ENCODE measurements around the gene OR9Q1. TPM values are rescaled to one million over a fixed set of nuclear protein-coding genes. Genes with fewer than 3 reads are reported as not detected.

Gene OR9Q1
- total RNA-seq, 6 donors from 2014 or later, result not detected

GRCh38 chr11:58164990-58165389 is 141.3 kb downstream of the OR9Q1 start:
- Histone ChIP-seq H3K36me3 (no peaks in the 10 kb centered on the region), H3K4me1 (no peaks in the 10 kb centered on the region), H3K4me3 (no peak overlapping the region), H3K27ac (no peak overlapping the region), H3K27me3 (no peaks in the 10 kb centered on the region), H3K9me3 (no peaks in the 10 kb centered on the region)
- WGBS, 2 donors, result 72 to 75% methylated on average over 1 of the region's 1 CpG
- no peak for DNase-seq
- TF ChIP-seq EP300 (IDR thresholded peaks at IDR 0.05) (no peak), CTCF (IDR thresholded peaks at IDR 0.05) (no peak), POLR2AphosphoS5 (IDR thresholded peaks at IDR 0.05) (no peak), POLR2A (IDR thresholded peaks at IDR 0.05) (no peak)
- ATAC-seq (ENCODE audit: low FRiP score in 2 of 2), result no peak

- Histone ChIP-seq H3K27me3 (no peaks in the 10 kb centered on the region), H3K27ac (no peak overlapping the region), H3K36me3 (no peaks in the 10 kb centered on the region), H3K4me1 (no peaks in the 10 kb centered on the region), H3K9me3 (no peaks in the 10 kb centered on the region), H3K4me3 (no peak overlapping the region)
- no peak for ATAC-seq (ENCODE audit: low FRiP score in 2 of 2)
- no peak for TF ChIP-seq CTCF (IDR thresholded peaks at IDR 0.05)
- no peak for TF ChIP-seq EP300 (IDR thresholded peaks at IDR 0.05)
- DNase-seq, result no peak
- 70 to 74% methylated on average over 7 of the region's 7 CpGs for WGBS, 2 donors
Measured at GRCh38 chr11:58165504-58166106, 141.9 kb downstream of the OR9Q1 start.

GRCh38 chr11:58177409-58178054 is 153.9 kb downstream of the OR9Q1 start:
- Histone ChIP-seq H3K4me3 (no peak overlapping the region), H3K36me3 (no peaks in the 10 kb centered on the region), H3K27me3 (no peaks in the 10 kb centered on the region), H3K27ac (no peak overlapping the region), H3K4me1 (no peaks in the 10 kb centered on the region), H3K9me3 (no peaks in the 10 kb centered on the region)
- DNase-seq, result no peak
- 83 to 84% methylated on average over 5 of the region's 5 CpGs for WGBS, 2 donors
- no peak for ATAC-seq (ENCODE audit: low FRiP score in 2 of 2)
- no peak for TF ChIP-seq EP300 (IDR thresholded peaks at IDR 0.05)
- TF ChIP-seq POLR2AphosphoS5 (IDR thresholded peaks at IDR 0.05), result no peak
- TF ChIP-seq POLR2A (IDR thresholded peaks at IDR 0.05), result no peak
- no peak for TF ChIP-seq CTCF (IDR thresholded peaks at IDR 0.05)

GRCh38 chr11:58178444-58178843 is 154.8 kb downstream of the OR9Q1 start:
- no peak for DNase-seq
- Histone ChIP-seq H3K27ac (no peak overlapping the region), H3K9me3 (no peaks in the 10 kb centered on the region), H3K4me1 (no peaks in the 10 kb centered on the region), H3K36me3 (no peaks in the 10 kb centered on the region), H3K27me3 (no peaks in the 10 kb centered on the region), H3K4me3 (no peak overlapping the region)
- TF ChIP-seq EP300 (IDR thresholded peaks at IDR 0.05), result no peak
- TF ChIP-seq POLR2A (IDR thresholded peaks at IDR 0.05), result no peak
- TF ChIP-seq POLR2AphosphoS5 (IDR thresholded peaks at IDR 0.05), result no peak
- TF ChIP-seq CTCF (IDR thresholded peaks at IDR 0.05), result no peak
- WGBS, 2 donors, result 82 to 85% methylated on average over 6 of the region's 6 CpGs
- ATAC-seq (ENCODE audit: low FRiP score in 2 of 2), result no peak

GRCh38 chr11:58179648-58180047 is 156.0 kb downstream of the OR9Q1 start:
- Histone ChIP-seq H3K4me1 (no peaks in the 10 kb centered on the region), H3K27me3 (no peaks in the 10 kb centered on the region), H3K36me3 (no peaks in the 10 kb centered on the region), H3K27ac (no peak overlapping the region), H3K4me3 (no peak overlapping the region), H3K9me3 (no peaks in the 10 kb centered on the region)
- WGBS, 2 donors, result 82 to 89% methylated on average over 7 of the region's 7 CpGs
- TF ChIP-seq EP300 (IDR thresholded peaks at IDR 0.05), result no peak
- TF ChIP-seq POLR2AphosphoS5 (IDR thresholded peaks at IDR 0.05), result no peak
- TF ChIP-seq CTCF (IDR thresholded peaks at IDR 0.05), result no peak
- TF ChIP-seq POLR2A (IDR thresholded peaks at IDR 0.05), result no peak
- DNase-seq (no peak), ATAC-seq (ENCODE audit: low FRiP score in 2 of 2) (no peak)

Data from upper lobe of left lung (tissue), 6 donors.